Tibial artery (tissue), 4 donors: ENCODE results near the gene URB1.

ENCODE experiments used
- DNase-seq, 2 donors: peaks; one replicate each; pipeline ENCODE4 v3.0.0-alpha.2; 2019
- H3K27ac ChIP-seq, 2 donors: fragments of 200-600 bp; sonication (generic) in 1 of 2; 1 replicate in 1 of 2; 2 replicates in 1 of 2; pipeline ENCODE4 v1.5.1; 2018 to 2019; ENCODE audit warnings: mild to moderate bottlenecking in 1 of 2
- H3K27me3 ChIP-seq, 2 donors: fragments of 200-600 bp; sonication (generic) in 1 of 2; one replicate each; pipeline versions ENCODE4 v1.5.1 to v1.6.0; 2016 to 2019
- H3K36me3 ChIP-seq, 3 donors: fragments of 200-600 bp; sonication (generic) in 2 of 3; one replicate each; pipeline ENCODE4 v1.5.1; 2016 to 2019; ENCODE audit warnings: mild to moderate bottlenecking in 2 of 3
- H3K4me1 ChIP-seq, 4 donors: fragments of 200-600 bp; sonication (generic) in 2 of 4; 1 replicate in 3 of 4; 2 replicates in 1 of 4; pipeline ENCODE4 v1.5.1; 2016 to 2019
- H3K4me3 ChIP-seq, 2 donors: fragments of 200-600 bp; sonication (generic) in 1 of 2; 1 replicate in 1 of 2; 2 replicates in 1 of 2; pipeline ENCODE4 v1.5.1; 2018 to 2019; ENCODE audit warnings: mild to moderate bottlenecking in 2 of 2
- H3K9me3 ChIP-seq, 3 donors: fragments of 200-600 bp; sonication (generic) in 1 of 3; one replicate each; pipeline ENCODE4 v1.5.1; 2016 to 2019
- CTCF ChIP-seq, 2 experiments: fragments of 200-600 bp in 1 of 2; fragments of 450-650 bp in 1 of 2; IDR thresholded peaks; one replicate each; pipeline ENCODE4 v1.5.1; 2017 to 2019; ENCODE audit warnings: antibody characterized with exemption in 2 of 2, mild to moderate bottlenecking in 1 of 2, moderate library complexity in 1 of 2
- intact Hi-C: fragments of 100-400 bp; cut with DNase I; formaldehyde crosslinking; loops from one replicate; pipeline ENCODE4 v1.15.0; 2023; ENCODE audit warnings: low total_unique reads

URB1 gene

GRCh38 chr21:32309906-32310460, 82.8 kb downstream of the URB1 start:
- Histone ChIP-seq H3K9me3 (no peaks in the 10 kb centered on the region), H3K36me3 (peaks cover 12 to 65% (median 42%) of the 10 kb centered on the region in 3 donors), H3K4me3 (no peak overlapping the region), H3K4me1 (no peaks in the 10 kb centered on the region), H3K27ac (no peak overlapping the region), H3K27me3 (no peaks in the 10 kb centered on the region)
- no peak for DNase-seq
- TF ChIP-seq CTCF (IDR thresholded peaks at IDR 0.05) = no peak
- intact Hi-C loops = no loop called here

GRCh38 chr21:32308696-32309095, 84.1 kb downstream of the URB1 start:
- Histone ChIP-seq H3K27ac (no peak overlapping the region), H3K9me3 (no peaks in the 10 kb centered on the region), H3K4me3 (no peak overlapping the region), H3K27me3 (no peaks in the 10 kb centered on the region), H3K36me3 (peaks cover 0 to 54% (median 31%) of the 10 kb centered on the region in 3 donors), H3K4me1 (no peaks in the 10 kb centered on the region)
- no peak for DNase-seq
- intact Hi-C loops = no loop called here
- no peak for TF ChIP-seq CTCF (IDR thresholded peaks at IDR 0.05)

- no peak overlapping the region for H3K27ac ChIP-seq
- peaks cover 0 to 44% (median 22%) of the 10 kb centered on the region in 3 donors for H3K36me3 ChIP-seq
- H3K4me1 ChIP-seq = no peaks in the 10 kb centered on the region
- intact Hi-C loops = no loop called here
- no peak for DNase-seq
- H3K27me3 ChIP-seq = no peaks in the 10 kb centered on the region
- H3K9me3 ChIP-seq = no peaks in the 10 kb centered on the region
- H3K4me3 ChIP-seq = no peak overlapping the region
- TF ChIP-seq CTCF (IDR thresholded peaks at IDR 0.05) = no peak
These were observed 85.1 kb downstream of the URB1 start for GRCh38 chr21:32307706-32308105.

GRCh38 chr21:32306021-32306780, 86.6 kb downstream of the URB1 start:
- no peak for DNase-seq
- no peak for TF ChIP-seq CTCF (IDR thresholded peaks at IDR 0.05)
- intact Hi-C loops = no loop called here
- H3K9me3 ChIP-seq = no peaks in the 10 kb centered on the region
- H3K36me3 ChIP-seq = peaks cover 0 to 29% (median 9%) of the 10 kb centered on the region in 3 donors
- H3K4me1 ChIP-seq = no peaks in the 10 kb centered on the region
- H3K4me3 ChIP-seq = no peak overlapping the region
- no peaks in the 10 kb centered on the region for H3K27me3 ChIP-seq
- H3K27ac ChIP-seq = no peak overlapping the region

- Histone ChIP-seq H3K4me3 (no peak overlapping the region), H3K27me3 (no peaks in the 10 kb centered on the region), H3K36me3 (peaks cover 0 to 21% (median 5%) of the 10 kb centered on the region in 3 donors), H3K9me3 (no peaks in the 10 kb centered on the region), H3K4me1 (no peaks in the 10 kb centered on the region), H3K27ac (no peak overlapping the region)
- intact Hi-C loops = no loop called here
- no peak for TF ChIP-seq CTCF (IDR thresholded peaks at IDR 0.05)
- DNase-seq = no peak
These were observed 87.8 kb downstream of the URB1 start for GRCh38 chr21:32304998-32305397.
